HepG2 (cell line): ENCODE data around the gene PYGO2. TPM values are rescaled to one million over a fixed set of nuclear protein-coding genes. Genes with fewer than 3 reads are reported as not detected.
A peak's percentile ranks its signal among the peaks of the same experiment; 100 is the strongest.

Experiments
- ATAC-seq: fragments of 200-7000 bp; cut with Tn5 transposase; 3 replicates; pipeline ENCODE4 v1.9.1; 2020; ENCODE audit warnings: mild to moderate bottlenecking, moderate library complexity
- BruUV-seq: library from RNA; stranded (reverse); fragments of 400-500 nt; replicated peaks from 2 replicates; lab custom pipeline; 2021; lab: Mats Ljungman, UMichigan
- CTCF ChIA-PET: fragments of 300-600 bp; formaldehyde crosslinking; extraction: SDS; loops from one replicate; lab custom pipeline; 2021; ENCODE audit warnings: low total read pairs, inconsistent platforms, low intra/inter-chr PET ratio; lab: Yijun Ruan, JAX
- POLR2A ChIA-PET: fragments of 350-600 bp; sonication (Branson Sonifier 250); formaldehyde crosslinking; loops from one replicate; lab custom pipeline; 2020; ENCODE audit warnings: antibody characterized with exemption, inconsistent platforms; lab: Yijun Ruan, JAX
- DNase-seq: peaks from one replicate; pipeline ENCODE4 v3.0.0-alpha.2; 2015; ENCODE audit warnings: low spot score
- FAIRE-seq: peaks from 3 replicates; lab custom pipeline; 2011; peaks lifted over from hg19 to GRCh38; lab: Jason Lieb, UNC
- H2AFZ ChIP-seq: one replicate; pipeline ENCODE4 v1.6.1; 2011; ENCODE audit warnings: low read length, inconsistent platforms
- H3K27ac ChIP-seq: fragments of 300-600 bp; 3 replicates; pipeline ENCODE4 v1.8.0; 2011; ENCODE audit warnings: mixed run types, mild to moderate bottlenecking, mixed read lengths, low read length, inconsistent platforms; ENCODE audit not compliant: insufficient read depth; ENCODE audit errors: extremely low read length
- H3K27me3 ChIP-seq, 2 experiments: fragments of 200-600 bp in 1 of 2; 2 replicates in 1 of 2; 3 replicates in 1 of 2; pipeline versions ENCODE4 v1.6.0 to v1.8.0; 2011; ENCODE audit warnings: low read length in 2 of 2, mild to moderate bottlenecking in 2 of 2, moderate library complexity in 2 of 2, inconsistent platforms in 1 of 2; ENCODE audit not compliant: insufficient read depth in 2 of 2, control insufficient read depth in 1 of 2
- H3K36me3 ChIP-seq, 2 experiments: fragments of 200-600 bp in 1 of 2; replicated peaks in 1 of 2; 2 replicates in 1 of 2; 3 replicates in 1 of 2; pipeline versions ENCODE4 v1.5.1 to v1.8.0; 2011; ENCODE audit warnings: low read length in 2 of 2, inconsistent platforms in 1 of 2; ENCODE audit not compliant: insufficient read depth in 2 of 2, control insufficient read depth in 1 of 2
- H3K4me1 ChIP-seq: 2 replicates; pipeline ENCODE4 v1.5.1; 2012; ENCODE audit warnings: low read length, inconsistent platforms; ENCODE audit not compliant: insufficient read depth
- H3K4me2 ChIP-seq: 2 replicates; pipeline ENCODE4 v1.6.0; 2011; ENCODE audit warnings: low read depth, low read length, inconsistent platforms
- H3K4me3 ChIP-seq, 3 experiments: fragments of 200-600 bp in 1 of 3; sonication (generic), shearing (Covaris generic) in 1 of 3; replicated peaks in 1 of 3; 2 replicates each; pipeline ENCODE4 v1.5.1; 2011 to 2016; ENCODE audit warnings: low read length in 3 of 3, inconsistent platforms in 2 of 3, low read depth in 2 of 3, mild to moderate bottlenecking in 2 of 3, control low read depth in 1 of 3, mixed read lengths in 1 of 3; ENCODE audit not compliant: insufficient read depth in 1 of 3
- H3K79me2 ChIP-seq: one replicate; pipeline ENCODE4 v1.6.1; 2011; ENCODE audit warnings: low read length, inconsistent platforms; ENCODE audit not compliant: insufficient read depth
- H3K9ac ChIP-seq: 2 replicates; pipeline ENCODE4 v1.6.0; 2011; ENCODE audit warnings: mild to moderate bottlenecking, low read depth, low read length, inconsistent platforms; ENCODE audit not compliant: insufficient read depth
- H3K9me3 ChIP-seq: 2 replicates; pipeline ENCODE4 v1.5.1; 2012; ENCODE audit warnings: mild to moderate bottlenecking, low read length
- H4K20me1 ChIP-seq: 2 replicates; pipeline ENCODE4 v1.6.0; 2011; ENCODE audit warnings: inconsistent platforms, mild to moderate bottlenecking, low read length, moderate library complexity; ENCODE audit not compliant: insufficient read depth
- ATF2 ChIP-seq: sonication (generic); formaldehyde crosslinking; IDR thresholded peaks from 2 replicates; pipeline ENCODE4 v1.4.0; 2020; ENCODE audit warnings: missing genetic modification reagents
- BORCS8-MEF2B ChIP-seq: sonication (generic); formaldehyde crosslinking; IDR thresholded peaks from 2 replicates; pipeline ENCODE4 v1.8.0; 2022; ENCODE audit warnings: mild to moderate bottlenecking, missing genetic modification reagents
- E2F5 ChIP-seq: sonication (generic); formaldehyde crosslinking; conservative IDR thresholded peaks from 2 replicates; pipeline ENCODE4 v1.4.0; 2020; ENCODE audit warnings: missing genetic modification reagents
- FOSL2 ChIP-seq: sonication (generic); formaldehyde crosslinking; IDR thresholded peaks from 2 replicates; pipeline ENCODE4 v1.4.0; 2020; ENCODE audit warnings: missing genetic modification reagents
- HMGA1 ChIP-seq: sonication (generic); formaldehyde crosslinking; conservative IDR thresholded peaks from 2 replicates; pipeline ENCODE4 v1.4.0; 2020; ENCODE audit warnings: missing genetic modification reagents
- KLF11 ChIP-seq: IDR thresholded peaks from 2 replicates; pipeline ENCODE4 v1.6.1; 2016; ENCODE audit warnings: missing compliant biosample characterization
- MIXL1 ChIP-seq: IDR thresholded peaks from 2 replicates; pipeline ENCODE4 v1.6.1; 2016
- POGK ChIP-seq: sonication (generic); formaldehyde crosslinking; conservative IDR thresholded peaks from 2 replicates; pipeline ENCODE4 v1.8.0; 2022; ENCODE audit warnings: mild to moderate bottlenecking, moderate library complexity, missing genetic modification reagents
- SCMH1 ChIP-seq: sonication (generic); formaldehyde crosslinking; IDR thresholded peaks from 2 replicates; pipeline ENCODE4 v1.9.0; 2021; ENCODE audit warnings: missing genetic modification reagents, mild to moderate bottlenecking, borderline replicate concordance
- SOX5 ChIP-seq: IDR thresholded peaks from 2 replicates; pipeline ENCODE4 v1.6.1; 2016; ENCODE audit warnings: borderline replicate concordance
- XBP1 ChIP-seq: sonication (generic); formaldehyde crosslinking; IDR thresholded peaks from 2 replicates; pipeline ENCODE4 v1.5.0; 2020; ENCODE audit warnings: missing genetic modification reagents
- ZNF547 ChIP-seq: sonication (generic); formaldehyde crosslinking; IDR thresholded peaks from 2 replicates; pipeline ENCODE4 v1.5.1; 2020; ENCODE audit warnings: mild to moderate bottlenecking, missing genetic modification reagents
- ZNF709 ChIP-seq: sonication (generic); formaldehyde crosslinking; IDR thresholded peaks from 2 replicates; pipeline ENCODE4 v1.5.0; 2020; ENCODE audit warnings: mild to moderate bottlenecking, missing genetic modification reagents
- WGBS: methylation state at CpG from one replicate; pipeline ENCODE4 v1.1.6; 2017; ENCODE audit warnings: low lambda C conversion rate; 5-methylcytosine and 5-hydroxymethylcytosine counted together
- in situ Hi-C: cut with HindIII; loops from 2 replicates; pipeline ENCODE4 v1.10.0; 2017; ENCODE audit warnings: low pct_unique_long_range_greater_than_20kb; ENCODE audit not compliant: extremely low pct_ligation_motif_present
- intact Hi-C: fragments of 100-400 bp; cut with micrococcal nuclease; formaldehyde crosslinking; loops from one replicate; pipeline ENCODE4 v1.10.0; 2022; ENCODE audit not compliant: unreplicated experiment
- polyA plus RNA-seq, 8 experiments: library from polyadenylated mRNA; depleted of rRNA in 3 of 8; stranded (reverse) in 7 of 8; unstranded in 1 of 8; fragments of >200 nt; fragmentation: Illumina TruSeq in 4 of 8; extraction: Trizol in 4 of 8; gene quantifications; 2 replicates each; pipeline versions ENCODE4 v1.2.1 to v1.2.3, GENCODE V29; 2011 to 2016; ENCODE audit warnings: low read depth in 4 of 8, missing spikeins in 1 of 8, mixed read lengths in 1 of 8; ENCODE audit not compliant: insufficient read depth in 1 of 8
- total RNA-seq, 5 experiments: library from RNA; depleted of rRNA; stranded (reverse); fragments of >200 nt; fragmentation: Illumina TruSeq; extraction: Trizol; gene quantifications; 2 replicates each; pipeline ENCODE4 v1.2.3, GENCODE V29; 2016; ENCODE audit warnings: low read depth in 1 of 5

The PYGO2 gene
- total and polyA plus RNA-seq, 2 of the 13 experiments (the other 11 are each of a cell fraction or from before 2014, with no cell fraction given) = 20.3 to 21.8 TPM

- BruUV-seq = no TSS peak
- in situ Hi-C loops = no loop called here
- Histone ChIP-seq H3K9ac (peak overlapping the region; percentile 83), H3K27ac (peak overlapping the region; percentile 97), H3K4me1 (peaks cover 37% of the 10 kb centered on the region), H3K4me3 (peak overlapping the region; percentile 70 to 86 (median 84)), H3K9me3 (no peaks in the 10 kb centered on the region), H3K36me3 (no peaks in the 10 kb centered on the region), H3K79me2 (peaks cover 20% of the 10 kb centered on the region), H3K4me2 (peak overlapping the region; percentile 100), H3K27me3 (no peaks in the 10 kb centered on the region; a peak in 1 of 5 replicates), H4K20me1 (no peaks in the 10 kb centered on the region), H2AFZ (no peak overlapping the region)
- peak; percentile 93 for DNase-seq
- ATAC-seq = peak; percentile 68
- intact Hi-C loops = loop anchor here (1.0 to 5.0 kb wide), 4 partner anchors 16 to 444 kb away; partner anchors contain the start of genes PYGO2 and UBE2Q1
- WGBS = 0% methylated on average over 8 of the region's 43 CpGs
- ChIA-PET CTCF (interaction anchor here (1.8 to 6.8 kb wide), 2 partner anchors 17 to 83 kb away, joined by 4 to 54 read pairs; no protein-coding TSS in a partner anchor), POLR2A (interaction anchor here (0.6 to 6.7 kb wide), 27 partner anchors 7 to 441 kb away, joined by 3 to 90 read pairs (median 6); partner anchors contain the start of genes ADAM15, FLAD1, LENEP and PBXIP1)
- peak; percentile 70 for FAIRE-seq
- TF ChIP-seq XBP1 = no peak
- peak; percentile 67; the same call in 1 of the 2 replicates for TF ChIP-seq ZNF547 (CRISPR knock-in tag)
- TF ChIP-seq HMGA1 (CRISPR knock-in tag) = no peak
- peak; percentile 75; the same call in 1 of the 2 replicates for TF ChIP-seq MIXL1 (CRISPR knock-in tag)
- TF ChIP-seq POGK (CRISPR knock-in tag) = peak; percentile 81
- peak; percentile 67; the same call in 1 of the 2 replicates for TF ChIP-seq SOX5 (CRISPR knock-in tag)
- TF ChIP-seq ZNF709 (CRISPR knock-in tag) = no peak
- TF ChIP-seq SCMH1 (CRISPR knock-in tag) = no peak
- peak; percentile 95 for TF ChIP-seq FOSL2 (CRISPR knock-in tag)
- peak; percentile 16; the same call in 1 of the 2 replicates for TF ChIP-seq E2F5
- TF ChIP-seq KLF11 (CRISPR knock-in tag) = no peak
- TF ChIP-seq BORCS8-MEF2B (CRISPR knock-in tag) = peak; percentile 68; the same call in 1 of the 2 replicates
- peak; percentile 47 for TF ChIP-seq ATF2 (CRISPR knock-in tag)
Observed at GRCh38 chr1:155000726-155001424, 39.3 kb upstream of the PYGO2 start.
